ENCODE data around the gene NANS.

DNA sequence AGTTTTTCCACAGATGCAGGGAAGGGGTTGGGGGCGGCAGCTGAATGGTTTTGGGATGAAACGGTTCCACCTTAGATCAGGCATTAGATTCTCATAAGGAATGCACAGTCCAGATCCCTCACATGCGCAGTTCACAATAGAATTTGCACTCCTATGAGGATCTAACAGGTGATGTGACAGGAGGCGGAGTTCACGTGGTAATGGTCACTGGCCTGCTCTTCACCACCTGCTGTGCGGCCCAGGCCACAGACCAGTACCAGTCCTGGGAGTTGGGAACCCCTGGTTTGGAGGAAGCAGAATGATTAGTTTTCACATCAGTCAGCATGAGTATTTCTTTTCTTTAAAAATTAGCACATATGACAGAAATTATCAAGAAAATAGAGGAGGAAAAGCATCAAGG is 47.1 kb upstream of the NANS start:
- TF ChIP-seq, protein P1, sequence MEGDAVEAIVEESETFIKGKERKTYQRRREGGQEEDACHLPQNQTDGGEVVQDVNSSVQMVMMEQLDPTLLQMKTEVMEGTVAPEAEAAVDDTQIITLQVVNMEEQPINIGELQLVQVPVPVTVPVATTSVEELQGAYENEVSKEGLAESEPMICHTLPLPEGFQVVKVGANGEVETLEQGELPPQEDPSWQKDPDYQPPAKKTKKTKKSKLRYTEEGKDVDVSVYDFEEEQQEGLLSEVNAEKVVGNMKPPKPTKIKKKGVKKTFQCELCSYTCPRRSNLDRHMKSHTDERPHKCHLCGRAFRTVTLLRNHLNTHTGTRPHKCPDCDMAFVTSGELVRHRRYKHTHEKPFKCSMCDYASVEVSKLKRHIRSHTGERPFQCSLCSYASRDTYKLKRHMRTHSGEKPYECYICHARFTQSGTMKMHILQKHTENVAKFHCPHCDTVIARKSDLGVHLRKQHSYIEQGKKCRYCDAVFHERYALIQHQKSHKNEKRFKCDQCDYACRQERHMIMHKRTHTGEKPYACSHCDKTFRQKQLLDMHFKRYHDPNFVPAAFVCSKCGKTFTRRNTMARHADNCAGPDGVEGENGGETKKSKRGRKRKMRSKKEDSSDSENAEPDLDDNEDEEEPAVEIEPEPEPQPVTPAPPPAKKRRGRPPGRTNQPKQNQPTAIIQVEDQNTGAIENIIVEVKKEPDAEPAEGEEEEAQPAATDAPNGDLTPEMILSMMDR (IDR thresholded peaks at IDR 0.05; ENCODE audit: low read depth, low read length, missing input control) = no peak
- TF ChIP-seq RXRA (IDR thresholded peaks at IDR 0.05) (no peak), RAD21 (IDR thresholded peaks at IDR 0.05) (no peak), SP1 (IDR thresholded peaks at IDR 0.05) (no peak), YY1 (IDR thresholded peaks at IDR 0.05) (no peak), NR2F2 (IDR thresholded peaks at IDR 0.05) (no peak), TAF1 (conservative IDR thresholded peaks at IDR 0.05) (no peak)
- TF ChIP-seq, protein P2, sequence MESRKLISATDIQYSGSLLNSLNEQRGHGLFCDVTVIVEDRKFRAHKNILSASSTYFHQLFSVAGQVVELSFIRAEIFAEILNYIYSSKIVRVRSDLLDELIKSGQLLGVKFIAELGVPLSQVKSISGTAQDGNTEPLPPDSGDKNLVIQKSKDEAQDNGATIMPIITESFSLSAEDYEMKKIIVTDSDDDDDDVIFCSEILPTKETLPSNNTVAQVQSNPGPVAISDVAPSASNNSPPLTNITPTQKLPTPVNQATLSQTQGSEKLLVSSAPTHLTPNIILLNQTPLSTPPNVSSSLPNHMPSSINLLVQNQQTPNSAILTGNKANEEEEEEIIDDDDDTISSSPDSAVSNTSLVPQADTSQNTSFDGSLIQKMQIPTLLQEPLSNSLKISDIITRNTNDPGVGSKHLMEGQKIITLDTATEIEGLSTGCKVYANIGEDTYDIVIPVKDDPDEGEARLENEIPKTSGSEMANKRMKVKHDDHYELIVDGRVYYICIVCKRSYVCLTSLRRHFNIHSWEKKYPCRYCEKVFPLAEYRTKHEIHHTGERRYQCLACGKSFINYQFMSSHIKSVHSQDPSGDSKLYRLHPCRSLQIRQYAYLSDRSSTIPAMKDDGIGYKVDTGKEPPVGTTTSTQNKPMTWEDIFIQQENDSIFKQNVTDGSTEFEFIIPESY (IDR thresholded peaks at IDR 0.05) = no peak
- TF ChIP-seq, protein P3, sequence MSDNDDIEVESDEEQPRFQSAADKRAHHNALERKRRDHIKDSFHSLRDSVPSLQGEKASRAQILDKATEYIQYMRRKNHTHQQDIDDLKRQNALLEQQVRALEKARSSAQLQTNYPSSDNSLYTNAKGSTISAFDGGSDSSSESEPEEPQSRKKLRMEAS (IDR thresholded peaks at IDR 0.05) = no peak
